Peyer's patch (tissue), 4 donors: Measurements from ENCODE around the gene AGBL5.

Experiments
- CTCF ChIP-seq, 6 experiments: fragments of 450-650 bp in 4 of 6; fragments of 200-600 bp in 2 of 6; sonication (generic) in 1 of 6; IDR thresholded peaks; one replicate each; pipeline ENCODE4 v1.5.1; 2017 to 2019; ENCODE audit warnings: antibody characterized with exemption in 6 of 6, mild to moderate bottlenecking in 3 of 6, moderate library complexity in 1 of 6
- POLR2A ChIP-seq, 2 donors: fragments of 450-650 bp; IDR thresholded peaks; one replicate each; pipeline ENCODE4 v1.5.1; 2017; ENCODE audit warnings: antibody characterized with exemption in 2 of 2, mild to moderate bottlenecking in 2 of 2, moderate library complexity in 2 of 2

- TF ChIP-seq CTCF (IDR thresholded peaks at IDR 0.05) (no peak), POLR2A (IDR thresholded peaks at IDR 0.05) (no peak)
Observed at GRCh38 chr2:27083410-27084296, 32.2 kb downstream of the AGBL5 start.
